HCT116 (cell line): Measurements from ENCODE around the gene CD28. TPM values are rescaled to one million over a fixed set of nuclear protein-coding genes. Genes with fewer than 3 reads are reported as not detected.

ENCODE experiments used
- ATAC-seq: fragments of 200-7000 bp; cut with Tn5 transposase; 2 replicates; pipeline ENCODE4 v1.9.1; 2020; ENCODE audit warnings: mild to moderate bottlenecking, moderate library complexity
- BruUV-seq: library from RNA; stranded (reverse); fragments of 400-500 nt; replicated peaks from 2 replicates; lab custom pipeline; 2021; lab: Mats Ljungman, UMichigan
- CTCF ChIA-PET: fragments of 300-600 bp; sonication (Branson Sonifier 250); formaldehyde crosslinking; loops from one replicate; lab custom pipeline; 2021; ENCODE audit warnings: antibody characterized with exemption; lab: Charles Lee
- POLR2A ChIA-PET: fragments of 300-600, 350-600 bp; sonication (Branson Sonifier 250); formaldehyde crosslinking; loops from one replicate; lab custom pipeline; 2021; ENCODE audit warnings: antibody characterized with exemption; lab: Charles Lee
- RAD21 ChIA-PET, 2 experiments: fragments of 300-600 bp; sonication (Branson Sonifier 250); formaldehyde crosslinking; loops; one replicate each; lab custom pipeline; 2023; ENCODE audit warnings: low total read pairs in 2 of 2; ENCODE audit not compliant: uncharacterized antibody in 2 of 2, unreplicated experiment in 2 of 2, low non-redundant PET in 1 of 2; lab: Charles Lee
- DNase-seq: peaks from one replicate; pipeline ENCODE4 v3.0.0-alpha.2; 2010; ENCODE audit warnings: low read depth, low spot score
- H2AFZ ChIP-seq: fragments of 200-600 bp; shearing (Covaris generic), sonication (generic); 2 replicates; pipeline ENCODE4 v1.6.1; 2017; ENCODE audit warnings: low read depth, mixed run types, mixed read lengths, antibody characterized with exemption, low read length; ENCODE audit not compliant: poor library complexity, severe bottlenecking
- H3K27ac ChIP-seq: 2 replicates; pipeline ENCODE4 v1.5.1; 2012; ENCODE audit warnings: low read depth, low read length
- H3K27me3 ChIP-seq: fragments of 200-600 bp; sonication (generic); 2 replicates; pipeline ENCODE4 v1.6.1; 2016; ENCODE audit warnings: mixed run types, low read length, mixed read lengths; ENCODE audit not compliant: insufficient read depth
- H3K36me3 ChIP-seq, 2 experiments: fragments of 200-500 bp in 1 of 2; fragments of 200-600 bp in 1 of 2; sonication (Bioruptor generic) in 1 of 2; sonication (generic) in 1 of 2; 2 replicates each; pipeline versions ENCODE4 v1.5.1 to v1.6.1; 2014 to 2016; ENCODE audit warnings: low read length in 2 of 2, inconsistent platforms in 1 of 2, mixed read lengths in 1 of 2, mixed run types in 1 of 2; ENCODE audit not compliant: insufficient read depth in 2 of 2, control insufficient read depth in 1 of 2
- H3K4me1 ChIP-seq, 2 experiments: fragments of 200-600 bp in 1 of 2; sonication (generic) in 1 of 2; 2 replicates each; pipeline versions ENCODE4 v1.5.1 to v1.6.1; 2012 to 2017; ENCODE audit warnings: low read length in 2 of 2, inconsistent platforms in 1 of 2, mild to moderate bottlenecking in 1 of 2, mixed read lengths in 1 of 2, mixed run types in 1 of 2, moderate library complexity in 1 of 2; ENCODE audit not compliant: insufficient read depth in 2 of 2, control insufficient read depth in 1 of 2
- H3K4me2 ChIP-seq: fragments of 200-600 bp; sonication (generic); 2 replicates; pipeline ENCODE4 v1.6.1; 2017; ENCODE audit warnings: mixed run types, low read length, mixed read lengths
- H3K4me3 ChIP-seq, 2 experiments: fragments of 200-600 bp in 1 of 2; sonication (generic) in 1 of 2; replicated peaks in 1 of 2; 2 replicates each; pipeline ENCODE4 v1.5.1; 2011 to 2016; ENCODE audit warnings: low read length in 2 of 2, control low read depth in 1 of 2, low read depth in 1 of 2, mild to moderate bottlenecking in 1 of 2, mixed read lengths in 1 of 2, mixed run types in 1 of 2
- H3K79me2 ChIP-seq: fragments of 200-600 bp; sonication (generic); 2 replicates; pipeline ENCODE4 v1.6.1; 2017; ENCODE audit warnings: mild to moderate bottlenecking, mixed run types, low read length, moderate library complexity, mixed read lengths; ENCODE audit not compliant: insufficient read depth
- H3K9ac ChIP-seq: fragments of 200-600 bp; sonication (generic); 2 replicates; pipeline ENCODE4 v1.6.1; 2016; ENCODE audit warnings: low read length, mixed read lengths
- H3K9me2 ChIP-seq: fragments of 200-600 bp; sonication (generic), shearing (Covaris generic); 2 replicates; pipeline ENCODE4 v1.6.1; 2017; ENCODE audit warnings: mixed run types, mild to moderate bottlenecking, moderate library complexity; ENCODE audit not compliant: insufficient read depth
- H3K9me3 ChIP-seq, 2 experiments: fragments of 200-500 bp in 1 of 2; fragments of 200-600 bp in 1 of 2; sonication (Bioruptor generic) in 1 of 2; sonication (generic) in 1 of 2; 2 replicates each; pipeline ENCODE4 v1.6.1; 2014 to 2017; ENCODE audit warnings: low read length in 2 of 2, mixed read lengths in 2 of 2, inconsistent platforms in 1 of 2, low read depth in 1 of 2, mild to moderate bottlenecking in 1 of 2, mixed run types in 1 of 2, moderate library complexity in 1 of 2; ENCODE audit not compliant: control insufficient read depth in 1 of 2, insufficient read depth in 1 of 2
- H4K20me1 ChIP-seq: fragments of 200-600 bp; sonication (generic), shearing (Covaris generic); 2 replicates; pipeline ENCODE4 v1.6.1; 2017; ENCODE audit warnings: mixed run types, mild to moderate bottlenecking, moderate library complexity; ENCODE audit not compliant: insufficient read depth
- CBX3 ChIP-seq: IDR thresholded peaks from 2 replicates; pipeline ENCODE4 v1.6.1; 2012; ENCODE audit warnings: low read depth
- CEBPB ChIP-seq: IDR thresholded peaks from 2 replicates; pipeline ENCODE4 v1.6.1; 2012; ENCODE audit warnings: low read depth
- CTCF ChIP-seq, 3 experiments: fragments of 200-600 bp in 1 of 3; sonication (generic) in 1 of 3; IDR thresholded peaks in 2 of 3; conservative IDR thresholded peaks in 1 of 3; 2 replicates each; pipeline ENCODE4 v1.5.1; 2012 to 2017; ENCODE audit warnings: low read depth in 2 of 3, low read length in 2 of 3, antibody characterized with exemption in 1 of 3, borderline replicate concordance in 1 of 3, control low read depth in 1 of 3, mild to moderate bottlenecking in 1 of 3, mixed read lengths in 1 of 3, mixed run types in 1 of 3, moderate library complexity in 1 of 3; ENCODE audit not compliant: insufficient read depth in 1 of 3
- EGR1 ChIP-seq: IDR thresholded peaks from 2 replicates; pipeline ENCODE4 v1.6.1; 2012; ENCODE audit warnings: low read depth
- ELF1 ChIP-seq: IDR thresholded peaks from 2 replicates; pipeline ENCODE4 v1.6.1; 2012; ENCODE audit warnings: low read depth, borderline replicate concordance
- EZH2 ChIP-seq: fragments of 200-600 bp; sonication (generic); IDR thresholded peaks from 2 replicates; pipeline ENCODE4 v1.6.1; 2017; ENCODE audit warnings: antibody characterized with exemption, mixed run types
- FOSL1 ChIP-seq: IDR thresholded peaks from 2 replicates; pipeline ENCODE4 v1.6.1; 2012; ENCODE audit warnings: low read depth
- JUND ChIP-seq: IDR thresholded peaks from 2 replicates; pipeline ENCODE4 v1.6.1; 2012
- MAX ChIP-seq: IDR thresholded peaks from 2 replicates; pipeline ENCODE4 v1.6.1; 2012
- RAD21 ChIP-seq: IDR thresholded peaks from 2 replicates; pipeline ENCODE4 v1.6.1; 2012; ENCODE audit warnings: low read depth, mild to moderate bottlenecking
- SP1 ChIP-seq: IDR thresholded peaks from 2 replicates; pipeline ENCODE4 v1.6.1; 2012; ENCODE audit warnings: low read depth
- TCF7L2 ChIP-seq: IDR thresholded peaks from 2 replicates; pipeline ENCODE4 v1.7.0; 2011; ENCODE audit warnings: borderline replicate concordance, inconsistent platforms; ENCODE audit not compliant: insufficient read depth, insufficient read length; ENCODE audit errors: extremely low read depth
- YY1 ChIP-seq: IDR thresholded peaks from 2 replicates; pipeline ENCODE4 v1.6.1; 2011; ENCODE audit warnings: low read length, low read depth, moderate library complexity, mild to moderate bottlenecking; ENCODE audit not compliant: insufficient replicate concordance; ENCODE audit errors: extremely low read depth
- ZFX ChIP-seq: fragments of 450-650 bp; IDR thresholded peaks from 2 replicates; pipeline ENCODE4 v1.6.1; 2017
- intact Hi-C: fragments of 100-400 bp; cut with micrococcal nuclease; formaldehyde crosslinking; loops from 2 replicates; pipeline ENCODE4 v1.10.0; 2022
- total RNA-seq: library from RNA; stranded (reverse); gene quantifications from one replicate; pipeline ENCODE4 v1.2.1, GENCODE V29; 2021; ENCODE audit not compliant: unreplicated experiment
- TF ChIP-seq, protein P1 (sequence below): IDR thresholded peaks from 2 replicates; pipeline ENCODE4 v1.6.1; 2011; ENCODE audit warnings: mild to moderate bottlenecking, low read length, moderate library complexity; ENCODE audit not compliant: insufficient replicate concordance; ENCODE audit errors: extremely low read depth
- TF ChIP-seq, protein P2 (sequence below): IDR thresholded peaks from 2 replicates; pipeline ENCODE4 v1.6.1; 2012

CD28 gene
- total RNA-seq, 1 experiment from 2014 or later: 0.37 TPM

- TF ChIP-seq CTCF (IDR thresholded peaks at IDR 0.05 in 2 of 3, conservative IDR thresholded peaks at IDR 0.05 in 1 of 3; ENCODE audit: borderline replicate concordance in 1 of 3, insufficient read depth in 1 of 3, low read depth in 2 of 3, low read length in 2 of 3) (no peak), FOSL1 (no peak)
- TF ChIP-seq, protein P1, sequence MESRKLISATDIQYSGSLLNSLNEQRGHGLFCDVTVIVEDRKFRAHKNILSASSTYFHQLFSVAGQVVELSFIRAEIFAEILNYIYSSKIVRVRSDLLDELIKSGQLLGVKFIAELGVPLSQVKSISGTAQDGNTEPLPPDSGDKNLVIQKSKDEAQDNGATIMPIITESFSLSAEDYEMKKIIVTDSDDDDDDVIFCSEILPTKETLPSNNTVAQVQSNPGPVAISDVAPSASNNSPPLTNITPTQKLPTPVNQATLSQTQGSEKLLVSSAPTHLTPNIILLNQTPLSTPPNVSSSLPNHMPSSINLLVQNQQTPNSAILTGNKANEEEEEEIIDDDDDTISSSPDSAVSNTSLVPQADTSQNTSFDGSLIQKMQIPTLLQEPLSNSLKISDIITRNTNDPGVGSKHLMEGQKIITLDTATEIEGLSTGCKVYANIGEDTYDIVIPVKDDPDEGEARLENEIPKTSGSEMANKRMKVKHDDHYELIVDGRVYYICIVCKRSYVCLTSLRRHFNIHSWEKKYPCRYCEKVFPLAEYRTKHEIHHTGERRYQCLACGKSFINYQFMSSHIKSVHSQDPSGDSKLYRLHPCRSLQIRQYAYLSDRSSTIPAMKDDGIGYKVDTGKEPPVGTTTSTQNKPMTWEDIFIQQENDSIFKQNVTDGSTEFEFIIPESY: no peak
Measured at GRCh38 chr2:203758841-203759689, 52.6 kb downstream of the CD28 start (continued).

GRCh38 chr2:203759690-203760365 lies 53.4 kb downstream of the CD28 start:
- no TSS peak for BruUV-seq
- intact Hi-C loops: no loop called here
- peak; percentile 93 for ATAC-seq
- peak; percentile 52; the same call in 1 of the 2 replicates for TF ChIP-seq SP1
- TF ChIP-seq, protein P2, sequence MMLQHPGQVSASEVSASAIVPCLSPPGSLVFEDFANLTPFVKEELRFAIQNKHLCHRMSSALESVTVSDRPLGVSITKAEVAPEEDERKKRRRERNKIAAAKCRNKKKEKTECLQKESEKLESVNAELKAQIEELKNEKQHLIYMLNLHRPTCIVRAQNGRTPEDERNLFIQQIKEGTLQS: no peak
- no peak for TF ChIP-seq CTCF (IDR thresholded peaks at IDR 0.05 in 2 of 3, conservative IDR thresholded peaks at IDR 0.05 in 1 of 3; ENCODE audit: borderline replicate concordance in 1 of 3, insufficient read depth in 1 of 3, low read depth in 2 of 3, low read length in 2 of 3)
- TF ChIP-seq CEBPB: no peak
- no peak for TF ChIP-seq YY1
- TF ChIP-seq RAD21: no peak
- no peak for TF ChIP-seq ELF1
- TF ChIP-seq EGR1: no peak
- TF ChIP-seq TCF7L2: no peak
- TF ChIP-seq MAX: peak; percentile 79
- TF ChIP-seq ZFX: no peak
- TF ChIP-seq CBX3: peak; percentile 85
- no peak for TF ChIP-seq EZH2
- TF ChIP-seq JUND: peak; percentile 73

More at GRCh38 chr2:203759690-203760365, 53.4 kb downstream of the CD28 start:
- H3K9ac ChIP-seq: peak overlapping the region; percentile 37
- ChIA-PET RAD21 (no interaction called here), CTCF (no interaction called here), POLR2A (no interaction called here)
- no peaks in the 10 kb centered on the region for H4K20me1 ChIP-seq
- H3K9me2 ChIP-seq: no peaks in the 10 kb centered on the region
- H3K9me3 ChIP-seq: peaks cover 0 to 3% of the 10 kb centered on the region in 2 experiments; a peak in 2 of 4 replicates
- no peaks in the 10 kb centered on the region for H3K36me3 ChIP-seq
- peak overlapping the region; percentile 57 for H3K4me2 ChIP-seq
- H3K4me1 ChIP-seq: peaks cover 0 to 19% of the 10 kb centered on the region in 2 experiments; a peak in 2 of 4 replicates
- no peak overlapping the region for H3K27ac ChIP-seq
- no peaks in the 10 kb centered on the region for H3K27me3 ChIP-seq
- H3K79me2 ChIP-seq: no peaks in the 10 kb centered on the region
- H2AFZ ChIP-seq: no peak overlapping the region
- DNase-seq: peak; percentile 48
- no peak overlapping the region; a peak in 1 of 4 replicates for H3K4me3 ChIP-seq
